Measurements from ENCODE around the gene MAML2. TPM values are rescaled to one million over a fixed set of nuclear protein-coding genes. Genes with fewer than 3 reads are reported as not detected.

Gene MAML2
- total RNA-seq, 1 donor from 2014 or later = 15.6 TPM

DNA sequence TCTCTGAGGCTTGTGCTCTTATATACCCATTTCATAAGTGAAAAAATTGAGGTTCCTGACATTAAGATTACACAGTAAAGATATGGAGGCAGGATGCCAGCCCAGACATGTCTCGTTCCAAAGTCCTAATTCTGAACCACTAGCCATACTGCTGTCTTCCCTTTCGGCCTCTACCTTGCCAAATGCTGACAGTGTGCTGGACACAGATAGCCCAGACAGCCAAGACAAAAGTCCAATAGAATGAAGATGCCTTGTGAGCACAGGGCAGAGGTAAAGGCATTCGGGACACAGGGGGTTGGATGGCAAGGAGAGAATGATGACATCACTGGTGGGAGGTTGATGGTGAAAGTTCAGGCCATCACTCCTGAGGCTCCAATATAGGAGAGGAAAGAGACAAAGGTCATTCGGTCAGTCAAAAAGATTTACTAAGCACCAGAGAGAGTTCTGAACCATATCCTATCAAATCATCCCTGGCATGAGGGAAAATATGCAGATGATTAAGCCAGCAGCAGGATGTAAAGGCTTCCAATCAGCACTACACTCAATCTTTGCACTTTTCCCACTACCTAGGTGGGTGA, 245.1 kb downstream of the MAML2 start:
- DNase-seq = no peak

DNA sequence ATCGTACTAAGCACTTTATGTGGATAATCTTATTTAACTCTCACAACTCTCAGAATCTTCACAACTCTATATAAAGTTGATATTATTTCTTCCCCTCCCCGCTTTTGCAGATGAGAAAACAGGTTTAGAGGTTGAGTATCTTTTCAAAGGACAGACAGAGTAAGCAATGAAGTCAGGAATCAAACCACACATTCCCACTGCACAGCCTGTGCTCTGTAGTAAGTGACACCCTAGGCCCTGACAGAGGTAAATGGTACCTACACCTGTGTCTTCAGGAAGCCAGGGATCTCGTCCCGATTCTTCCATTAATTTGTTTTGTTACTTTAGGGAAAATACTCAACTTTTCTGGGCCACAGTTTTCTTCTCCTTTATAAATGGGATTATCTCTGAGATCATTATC, 246.6 kb downstream of the MAML2 start:
- DNase-seq = no peak

DNA sequence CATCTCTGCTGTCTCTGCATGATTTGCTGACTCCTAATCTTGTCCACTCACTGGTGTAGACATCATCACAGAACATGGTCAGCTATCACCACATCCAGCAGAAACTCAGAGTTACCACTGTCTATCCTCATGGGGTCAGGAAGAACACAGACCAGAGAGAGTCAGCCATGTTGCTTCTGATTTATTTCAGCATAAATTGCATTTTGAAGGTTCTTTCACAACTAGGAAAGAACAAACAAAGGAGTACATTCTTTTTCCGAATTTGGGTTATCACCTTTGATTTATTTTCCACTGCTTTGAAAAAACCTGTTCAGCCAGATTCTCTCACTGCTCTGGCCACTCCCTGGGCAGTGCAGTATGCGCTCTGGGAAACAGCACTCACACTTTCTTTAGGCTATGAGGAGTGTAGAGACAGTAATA, 247.1 kb downstream of the MAML2 start:
- no peak for DNase-seq

DNA sequence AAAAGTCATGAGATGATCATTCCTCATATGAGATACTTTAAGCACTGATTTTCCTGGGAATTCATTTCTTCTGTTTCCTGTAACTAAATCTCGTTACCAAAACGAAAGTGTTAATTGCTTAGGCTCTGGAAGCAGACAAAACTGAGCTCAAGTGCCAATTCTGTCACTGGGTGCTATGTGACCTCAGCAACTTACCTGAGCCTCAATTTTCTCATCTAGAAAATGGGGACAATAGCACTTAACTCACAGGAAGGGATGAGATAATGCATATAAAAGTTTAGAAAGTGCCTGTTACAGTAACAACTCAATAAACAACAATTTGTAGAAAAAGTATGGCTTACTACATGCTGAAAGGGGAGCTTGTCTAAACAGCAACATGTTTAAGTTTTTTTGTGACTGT, 248.8 kb downstream of the MAML2 start:
- no peak for DNase-seq

DNA sequence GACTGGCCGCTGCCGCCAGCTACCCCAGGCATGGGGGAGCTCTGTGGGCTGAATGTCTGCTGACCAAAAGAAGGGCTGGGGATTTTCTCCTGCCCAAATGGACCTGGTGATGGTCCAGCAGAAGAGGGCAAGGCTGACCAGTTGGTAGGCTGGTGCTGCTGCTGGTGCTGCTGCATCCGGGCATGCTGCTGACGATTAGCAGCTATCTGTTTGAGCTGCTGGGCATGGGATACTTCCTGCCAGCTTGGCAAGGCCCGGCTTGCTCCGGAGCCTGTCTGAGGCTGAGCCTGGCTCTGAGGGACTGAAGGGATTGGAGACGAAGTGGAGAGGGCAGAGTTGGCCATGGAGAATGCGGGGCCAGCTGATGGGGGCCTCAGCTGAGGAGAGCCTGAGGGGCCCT, 250.5 kb downstream of the MAML2 start:
- no peak for DNase-seq

DNA sequence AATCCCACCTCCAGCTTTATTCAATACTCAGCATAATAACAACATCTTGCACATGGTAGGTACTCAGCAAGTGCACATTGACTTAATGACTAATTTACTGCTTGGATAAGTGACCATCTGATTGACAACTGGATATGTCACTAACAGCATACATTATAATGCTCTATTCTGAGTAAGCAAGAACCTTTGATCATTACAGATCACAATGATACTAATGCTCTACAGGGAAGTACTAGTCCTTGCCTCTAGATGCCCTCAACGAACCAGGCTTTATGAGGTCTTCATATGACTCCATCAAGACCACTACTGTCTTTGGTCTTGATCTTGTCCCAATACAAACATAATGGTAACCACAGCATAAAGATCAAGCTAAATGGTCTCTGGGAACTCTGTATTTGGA, 251.5 kb downstream of the MAML2 start:
- no peak for DNase-seq

DNA sequence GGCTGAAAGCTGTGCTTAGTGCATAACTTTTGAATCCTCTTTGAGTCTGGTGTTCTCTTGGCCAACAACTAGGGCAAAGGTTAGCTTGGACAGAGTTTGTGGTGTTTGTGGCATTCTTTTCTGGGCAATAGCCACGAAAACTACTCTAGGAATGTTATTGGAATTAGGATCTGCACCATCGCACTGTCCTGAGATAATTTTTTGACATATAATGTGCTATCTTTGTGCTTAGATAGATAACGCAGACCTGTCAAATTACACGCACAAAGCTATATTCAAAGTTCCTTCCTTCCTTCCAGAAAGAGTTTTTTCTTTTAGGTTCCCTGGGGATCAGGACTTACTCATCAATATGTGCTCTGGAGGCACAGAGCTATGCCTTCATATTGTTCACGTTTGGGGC, 252.3 kb downstream of the MAML2 start:
- no peak for DNase-seq

DNA sequence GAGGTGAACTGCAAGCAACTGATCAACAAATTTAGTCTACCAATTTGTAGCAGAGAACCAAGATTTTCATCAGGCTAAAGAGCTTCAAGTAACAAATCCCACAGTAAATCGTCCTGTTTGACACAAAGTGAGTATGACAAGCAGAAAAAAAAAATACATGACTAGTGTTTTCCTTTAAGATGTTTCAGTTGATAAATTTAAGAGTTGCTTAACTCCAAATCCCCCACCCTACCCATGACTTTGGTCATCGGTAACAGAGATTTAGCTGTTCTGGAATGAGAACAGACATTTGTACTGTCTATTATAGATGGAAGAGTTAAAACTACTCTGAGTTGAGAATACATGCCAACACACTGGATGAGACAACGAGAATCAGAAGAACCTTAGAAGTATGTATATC, 254.1 kb downstream of the MAML2 start:
- no peak for DNase-seq

DNA sequence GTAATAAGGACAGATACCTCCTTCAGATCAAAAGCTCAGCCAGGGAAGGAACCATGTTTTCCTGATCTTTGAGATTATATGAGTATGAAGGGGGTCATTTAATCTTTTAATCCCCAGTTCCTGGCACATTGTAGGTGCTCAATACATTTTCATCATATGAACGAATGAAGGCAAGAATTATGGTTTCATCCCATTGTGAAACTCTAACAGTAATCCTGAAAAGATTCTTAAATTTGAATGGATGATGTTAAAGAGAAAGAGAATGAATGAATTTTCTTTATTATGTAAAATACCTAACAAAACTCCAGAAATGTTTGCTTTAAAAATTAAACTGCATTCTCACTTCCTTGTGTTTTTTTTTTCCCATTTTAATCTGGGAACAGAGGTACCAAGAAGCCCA, 256.9 kb downstream of the MAML2 start:
- no peak for DNase-seq

DNA sequence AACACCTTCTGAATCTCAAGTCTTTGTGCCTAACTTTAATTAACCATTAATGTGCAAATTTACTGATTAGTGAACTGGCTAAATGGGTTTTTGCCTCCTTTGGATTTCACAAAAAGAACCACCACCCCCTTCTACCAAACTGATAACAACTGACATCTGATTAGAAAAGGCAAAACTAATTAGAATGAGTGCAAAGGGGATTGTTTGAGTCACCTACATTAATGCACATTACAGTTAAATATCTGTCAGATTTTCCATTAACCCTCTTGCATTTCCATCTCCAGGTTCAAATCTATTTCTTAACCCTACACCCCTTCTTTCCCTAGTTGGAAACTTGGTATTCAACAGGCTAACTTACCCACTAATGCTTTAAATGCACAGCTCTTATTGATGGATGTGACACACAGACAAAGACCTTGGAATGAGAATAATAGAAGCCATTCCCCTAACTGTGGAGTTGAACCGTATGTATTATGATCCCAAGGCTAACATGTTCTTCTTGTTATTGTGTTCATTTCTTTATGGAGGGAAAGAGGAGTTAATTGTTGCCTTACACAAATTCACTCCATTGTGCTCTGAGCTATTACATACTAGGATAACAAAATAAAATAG, 257.6 kb downstream of the MAML2 start:
- no peak for DNase-seq

DNA sequence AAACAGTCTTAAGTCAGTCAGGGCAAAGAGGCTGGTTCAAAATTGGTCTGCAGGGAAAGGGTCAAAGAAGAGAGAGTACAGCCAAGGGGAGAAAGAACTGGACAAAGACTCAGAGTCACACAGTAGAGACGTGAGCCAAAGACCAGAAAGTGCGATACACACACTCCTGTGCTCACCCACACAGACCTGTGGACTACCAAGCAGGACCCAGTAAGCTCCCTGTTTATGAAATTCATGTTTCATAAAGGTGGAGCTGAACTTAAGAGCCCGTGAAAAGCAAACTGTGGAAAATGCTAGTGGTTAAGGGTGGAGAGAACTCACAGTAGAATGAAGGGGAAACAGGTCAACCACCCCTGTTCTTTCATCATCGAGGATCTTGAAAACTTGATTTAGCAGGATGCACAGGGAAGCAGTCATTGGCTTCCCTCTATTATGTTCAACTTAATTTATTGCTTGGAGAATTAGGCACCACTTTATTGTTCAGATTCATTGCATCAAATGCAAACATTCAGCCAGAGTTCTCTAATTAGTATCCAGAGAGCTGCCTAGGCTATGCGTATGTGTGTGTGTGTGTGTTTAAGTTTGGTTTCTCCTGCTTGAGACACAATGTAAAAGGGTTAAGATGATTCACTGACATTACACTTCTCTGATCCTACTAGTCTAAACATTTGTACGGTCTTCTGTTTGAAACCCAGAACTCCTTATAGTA, 258.2 kb downstream of the MAML2 start:
- no peak for DNase-seq

DNA sequence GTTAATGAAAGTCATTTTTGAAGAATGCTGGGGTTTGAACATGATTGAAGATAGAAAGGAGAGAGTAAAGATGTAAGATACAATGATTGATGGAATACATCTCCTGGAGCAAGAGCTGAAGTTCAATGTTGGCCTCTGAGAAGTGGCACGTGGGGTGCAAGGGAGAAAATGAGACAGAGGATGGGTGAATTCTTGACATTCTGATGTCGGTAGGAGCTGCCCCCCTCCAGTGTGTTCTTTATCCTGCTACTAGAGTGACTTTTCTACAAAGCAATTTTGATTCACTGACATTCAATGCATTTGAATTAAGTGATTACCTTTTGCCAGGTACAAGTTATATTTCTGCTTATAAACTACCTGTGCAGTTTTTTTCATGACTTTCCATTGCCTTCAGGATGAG, 260.1 kb downstream of the MAML2 start:
- no peak for DNase-seq

DNA sequence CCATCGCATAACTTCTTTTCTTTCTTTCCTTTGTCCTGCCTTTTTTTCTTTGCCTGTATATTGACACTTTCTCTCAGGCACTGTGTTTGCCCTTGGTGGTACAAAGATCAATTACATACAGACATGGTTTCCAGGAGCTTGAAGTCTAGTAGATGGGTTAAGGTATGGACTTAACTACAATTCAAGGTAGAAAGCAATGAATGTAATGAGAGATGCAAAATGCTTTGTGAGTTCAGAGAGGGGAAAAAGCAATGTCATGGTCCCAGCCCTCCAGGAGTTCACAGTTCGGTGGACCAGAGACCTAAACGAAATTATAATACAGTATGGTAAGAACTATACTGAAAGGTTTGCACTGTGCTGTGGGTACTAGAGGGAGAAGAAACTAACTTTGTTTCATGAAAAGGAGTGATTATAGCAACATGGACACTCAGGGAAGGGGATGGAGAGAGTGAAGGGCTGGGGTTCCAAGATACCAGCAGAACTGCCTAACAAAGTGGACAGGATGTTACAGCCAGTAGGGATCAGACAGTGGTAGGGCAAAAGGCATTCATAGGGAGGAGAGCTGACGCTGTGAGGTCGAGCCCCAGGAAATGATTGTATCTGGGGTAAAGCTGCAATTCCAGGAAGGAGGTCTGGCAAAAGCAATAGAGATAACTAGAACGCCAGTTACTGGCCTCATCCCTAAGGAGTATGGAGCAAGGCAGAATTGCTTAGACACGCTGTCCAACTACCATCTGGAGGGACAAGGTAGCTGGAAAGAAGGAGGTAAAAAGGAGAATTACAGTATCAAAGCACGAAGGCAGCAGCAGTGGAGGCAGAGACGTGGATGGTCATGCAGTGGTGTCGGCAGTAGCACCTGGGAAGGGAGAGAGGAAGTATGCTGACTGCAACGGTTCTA, 260.7 kb downstream of the MAML2 start:
- DNase-seq = no peak

DNA sequence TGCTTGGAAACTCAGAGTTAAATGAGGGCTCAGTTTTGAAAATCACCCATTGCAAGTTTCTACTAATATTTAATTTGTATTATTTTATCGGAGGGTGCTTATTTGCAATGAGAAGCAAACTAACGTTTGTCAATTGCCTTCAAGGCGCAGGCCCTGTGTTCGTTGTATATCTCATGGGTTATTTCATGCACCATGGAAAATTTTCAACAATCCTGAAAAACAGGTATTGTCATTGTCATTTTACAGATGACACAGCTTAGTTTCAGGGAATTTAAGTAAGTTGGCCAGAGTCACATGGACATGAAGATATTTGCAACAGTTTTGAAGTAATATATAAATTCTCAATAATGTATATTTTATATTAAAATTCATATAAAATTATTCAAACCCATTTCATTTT, 261.4 kb downstream of the MAML2 start:
- DNase-seq = no peak

DNA sequence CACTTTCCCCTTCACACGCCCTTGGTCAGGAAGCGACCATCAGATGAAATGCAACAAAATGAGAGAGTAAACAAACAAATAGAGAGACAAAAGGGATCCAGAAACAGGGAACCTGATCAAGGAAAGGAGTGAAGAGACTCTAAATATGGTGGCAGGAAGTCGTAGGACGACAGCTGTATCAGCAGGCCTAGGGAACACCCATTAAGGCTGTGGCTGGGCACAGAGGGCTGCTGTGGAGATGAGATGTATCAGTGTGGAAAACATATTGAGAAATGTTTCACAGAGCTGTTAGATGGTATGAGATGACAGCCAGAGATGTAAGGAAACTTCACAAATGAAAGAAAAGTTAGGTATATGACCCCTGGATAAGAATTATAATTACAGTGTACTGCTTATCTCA, 263.3 kb downstream of the MAML2 start:
- no peak for DNase-seq

DNA sequence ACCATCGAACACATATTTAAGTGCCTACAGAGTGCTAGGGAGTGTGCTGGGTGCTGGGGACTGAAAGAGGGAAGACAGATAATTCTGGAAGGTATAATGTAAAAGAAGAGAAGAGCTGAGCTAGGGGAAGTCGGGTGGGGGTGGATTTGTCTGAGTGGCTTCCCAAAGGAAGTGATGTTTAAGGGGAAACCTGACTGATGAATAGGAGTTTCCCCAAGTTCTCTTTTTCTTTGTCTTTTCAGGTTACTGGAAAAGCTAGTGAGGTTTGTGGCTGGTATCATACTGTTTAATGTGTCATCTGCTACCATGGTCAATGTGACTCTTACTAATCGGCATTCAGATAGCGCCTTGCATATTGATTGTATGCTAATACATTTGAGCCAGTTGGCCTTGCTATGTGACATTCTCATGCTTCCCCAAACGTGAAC, 267.4 kb downstream of the MAML2 start:
- no peak for DNase-seq

DNA sequence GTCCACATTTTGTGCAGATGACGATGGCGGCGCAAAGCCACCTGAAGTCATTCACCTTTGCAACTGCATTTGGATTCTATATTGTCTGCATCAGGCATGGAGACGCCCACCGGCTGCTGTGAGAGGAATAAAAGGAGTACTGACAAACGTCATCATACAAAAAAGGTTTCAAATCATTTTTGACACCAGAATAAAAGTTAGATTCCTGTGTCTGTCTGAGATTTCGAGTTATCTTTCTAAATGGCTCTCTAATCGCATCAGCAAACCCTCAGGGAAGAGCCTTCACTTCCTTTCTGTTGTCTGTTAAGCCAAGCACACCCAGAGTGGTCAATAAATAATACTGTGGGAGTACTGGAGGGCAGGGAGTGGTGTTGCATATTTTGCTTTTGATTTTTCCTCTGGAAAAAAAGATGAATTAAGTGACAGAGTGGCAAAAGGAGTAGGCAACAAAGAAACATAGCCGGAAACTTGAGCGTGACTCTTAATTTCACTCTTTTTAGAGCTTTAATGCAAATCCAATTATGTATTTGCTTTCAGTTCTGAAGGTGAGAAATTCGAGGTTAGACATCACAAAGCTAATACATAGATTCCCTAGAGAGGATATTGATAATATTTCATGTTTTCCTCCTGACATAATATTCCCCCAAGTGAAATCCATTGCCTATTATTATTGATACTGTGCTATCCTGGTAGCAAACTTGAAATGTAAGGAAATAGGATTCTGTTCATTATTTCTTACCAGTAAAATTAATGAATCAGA, 268.3 kb downstream of the MAML2 start:
- no peak for DNase-seq

DNA sequence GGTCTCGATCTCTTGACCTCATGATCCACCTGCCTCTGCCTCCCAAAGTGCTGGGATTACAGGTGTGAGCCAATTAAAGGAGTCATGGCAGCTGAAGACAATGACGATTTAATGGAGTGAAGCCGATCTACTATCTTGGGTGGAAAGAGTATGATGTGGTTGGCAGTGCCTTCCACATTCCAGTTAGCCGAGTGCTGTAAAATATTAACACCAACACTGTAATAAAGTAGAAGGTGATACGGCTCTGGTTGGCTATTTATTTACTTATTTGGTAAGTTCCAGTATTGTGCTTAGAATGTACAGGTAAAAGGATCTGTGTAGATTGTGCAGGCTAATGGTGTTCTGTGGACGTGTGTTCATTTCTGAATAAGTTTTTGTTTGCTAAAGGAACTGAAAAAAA, 269.5 kb downstream of the MAML2 start:
- no peak for DNase-seq

DNA sequence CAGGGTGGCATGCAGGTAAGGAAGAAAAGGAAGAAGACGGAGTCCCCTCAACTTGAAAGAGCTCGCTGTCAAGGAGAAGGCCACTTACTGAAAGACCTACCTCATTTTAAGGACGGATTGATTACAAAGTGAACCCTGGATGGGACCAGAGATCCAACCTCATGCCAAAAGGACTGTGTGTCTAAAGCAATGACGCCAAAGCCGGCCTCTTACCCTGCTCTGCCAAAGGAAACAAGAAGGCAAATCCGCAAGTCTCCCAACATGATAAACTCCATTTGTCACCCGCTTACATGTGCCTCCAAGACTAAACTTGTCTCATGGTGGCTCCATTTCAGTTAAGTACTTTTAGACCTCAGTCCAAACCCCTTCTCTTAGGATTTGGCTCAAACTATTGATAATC, 270.4 kb downstream of the MAML2 start:
- DNase-seq = no peak

DNA sequence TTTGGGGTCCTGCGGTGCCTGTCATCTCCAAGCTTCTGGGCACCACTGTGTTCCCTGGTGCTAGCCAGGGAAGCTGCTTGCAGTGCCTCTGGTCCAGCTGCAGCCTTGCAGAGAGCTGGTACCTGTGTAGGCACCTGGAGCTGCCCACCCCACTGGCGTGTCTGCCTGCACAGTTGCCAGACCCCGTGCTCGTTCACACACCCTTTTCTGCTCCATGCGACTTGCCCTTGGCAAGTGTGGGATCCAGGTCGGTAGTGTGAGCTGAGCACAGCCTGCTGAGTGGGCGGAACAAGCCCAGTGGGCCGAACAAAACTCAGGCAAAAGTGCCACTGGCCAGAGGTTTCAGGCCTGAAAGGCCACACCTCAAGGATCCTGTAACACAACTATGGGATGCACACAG, 272.5 kb downstream of the MAML2 start:
- no peak for DNase-seq

DNA sequence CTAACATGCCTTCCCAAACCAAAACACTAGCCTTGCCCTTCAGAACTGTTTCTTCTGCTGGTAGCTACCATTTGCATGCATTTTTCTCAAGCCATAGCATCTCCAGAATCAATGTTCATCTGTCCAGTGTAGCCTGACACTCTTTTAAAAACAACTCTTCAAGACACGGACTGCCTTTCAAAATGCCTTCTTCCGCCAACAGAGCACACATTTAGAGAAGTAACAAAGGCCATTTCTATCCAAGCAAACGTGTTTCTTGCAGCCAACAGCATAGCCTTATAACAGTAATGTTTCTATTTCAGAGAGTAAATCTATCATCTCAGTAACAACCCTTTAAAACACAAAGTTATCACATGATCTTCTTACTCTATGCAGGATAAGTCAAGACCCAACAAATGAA, 275.8 kb downstream of the MAML2 start:
- no peak for DNase-seq

DNA sequence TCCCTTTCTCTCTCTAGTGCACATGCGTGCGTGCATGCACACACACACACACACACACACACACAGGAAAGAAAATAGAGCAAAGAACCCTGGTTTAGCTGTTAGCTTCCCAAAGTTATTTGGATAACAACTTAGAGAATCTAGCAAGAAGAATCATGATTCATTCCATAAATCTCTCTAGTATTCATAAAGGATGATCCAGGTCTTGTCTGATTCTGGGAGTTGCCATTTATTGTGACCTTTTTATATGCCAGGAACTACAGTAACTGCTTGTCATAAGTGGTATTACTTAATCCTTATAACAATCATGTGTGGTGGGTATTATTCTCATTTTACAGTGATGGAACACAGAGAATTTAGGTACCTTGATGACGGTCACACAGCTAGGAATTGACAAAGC, 277.6 kb downstream of the MAML2 start:
- no peak for DNase-seq
